AG04450 (cell line): ENCODE measurements around the gene RFPL1. TPM values are rescaled to one million over a fixed set of nuclear protein-coding genes. Genes with fewer than 3 reads are reported as not detected.

Experiments used
- CTCF ChIA-PET: fragments of 300-600, 350-600 bp; formaldehyde crosslinking; extraction: SDS; loops from one replicate; lab custom pipeline; 2022; ENCODE audit warnings: antibody characterized with exemption, inconsistent platforms; lab: Charles Lee
- POLR2A ChIA-PET: fragments of 350-600 bp; formaldehyde crosslinking; extraction: SDS; loops from one replicate; lab custom pipeline; 2021; ENCODE audit warnings: antibody characterized with exemption, inconsistent platforms; lab: Yijun Ruan, JAX
- DNase-seq: peaks from one replicate; pipeline ENCODE4 v3.0.0-alpha.2; 2011; ENCODE audit warnings: low read depth, low spot score
- H3K27ac ChIP-seq: one replicate; pipeline ENCODE4 v1.5.1; 2012; ENCODE audit warnings: low read depth, low read length, control low read depth
- H3K27me3 ChIP-seq: one replicate; pipeline ENCODE4 v1.6.0; 2012; ENCODE audit warnings: low read length; ENCODE audit not compliant: control insufficient read depth, insufficient read depth
- H3K4me3 ChIP-seq: 2 replicates; pipeline ENCODE4 v1.5.1; 2011; ENCODE audit warnings: mild to moderate bottlenecking, low read depth, low read length, control low read depth
- H3K9me3 ChIP-seq: 2 replicates; pipeline ENCODE4 v1.5.1; 2012; ENCODE audit warnings: low read length; ENCODE audit not compliant: control insufficient read depth, insufficient read depth
- polyA plus RNA-seq: library from polyadenylated mRNA; depleted of rRNA; stranded (reverse); fragments of >200 nt; gene quantifications from 2 replicates; pipeline ENCODE4 v1.2.3, GENCODE V29; 2011
- TF ChIP-seq, protein P1 (sequence below): IDR thresholded peaks from 2 replicates; pipeline ENCODE4 v1.5.1; 2011; ENCODE audit warnings: low read depth, low read length, control low read depth, inconsistent platforms

The RFPL1 gene
- polyA plus RNA-seq, 1 experiment = not detected

DNA sequence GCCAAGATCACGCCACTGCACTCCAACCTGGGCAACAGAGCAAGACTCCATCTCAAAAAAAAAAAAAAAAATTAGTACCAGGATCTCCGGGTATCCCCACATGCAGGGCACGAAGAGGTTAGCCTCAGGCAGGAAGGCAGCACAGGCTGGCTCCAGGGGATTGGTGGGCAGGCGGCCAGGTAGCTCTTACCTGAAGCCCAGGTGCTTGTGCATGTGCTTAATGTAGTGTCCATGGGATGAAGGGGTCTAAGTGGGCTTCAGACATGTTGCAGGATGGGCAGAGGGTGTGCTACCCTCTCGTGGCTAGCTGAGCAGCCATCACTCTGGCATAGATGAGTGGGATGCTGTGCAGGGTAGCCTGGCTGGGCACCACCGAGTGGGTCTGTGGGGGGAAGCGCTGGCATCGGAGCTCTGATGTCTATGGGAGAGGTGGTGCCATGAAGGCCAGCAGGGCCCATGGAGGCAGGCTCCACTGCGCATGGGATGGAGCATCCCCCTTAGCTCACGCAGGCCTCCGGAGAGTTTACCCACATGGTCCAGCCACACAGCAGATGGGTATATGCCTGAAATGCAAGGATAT lies 11.0 kb downstream of the RFPL1 start:
- TF ChIP-seq, protein P1, sequence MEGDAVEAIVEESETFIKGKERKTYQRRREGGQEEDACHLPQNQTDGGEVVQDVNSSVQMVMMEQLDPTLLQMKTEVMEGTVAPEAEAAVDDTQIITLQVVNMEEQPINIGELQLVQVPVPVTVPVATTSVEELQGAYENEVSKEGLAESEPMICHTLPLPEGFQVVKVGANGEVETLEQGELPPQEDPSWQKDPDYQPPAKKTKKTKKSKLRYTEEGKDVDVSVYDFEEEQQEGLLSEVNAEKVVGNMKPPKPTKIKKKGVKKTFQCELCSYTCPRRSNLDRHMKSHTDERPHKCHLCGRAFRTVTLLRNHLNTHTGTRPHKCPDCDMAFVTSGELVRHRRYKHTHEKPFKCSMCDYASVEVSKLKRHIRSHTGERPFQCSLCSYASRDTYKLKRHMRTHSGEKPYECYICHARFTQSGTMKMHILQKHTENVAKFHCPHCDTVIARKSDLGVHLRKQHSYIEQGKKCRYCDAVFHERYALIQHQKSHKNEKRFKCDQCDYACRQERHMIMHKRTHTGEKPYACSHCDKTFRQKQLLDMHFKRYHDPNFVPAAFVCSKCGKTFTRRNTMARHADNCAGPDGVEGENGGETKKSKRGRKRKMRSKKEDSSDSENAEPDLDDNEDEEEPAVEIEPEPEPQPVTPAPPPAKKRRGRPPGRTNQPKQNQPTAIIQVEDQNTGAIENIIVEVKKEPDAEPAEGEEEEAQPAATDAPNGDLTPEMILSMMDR = no peak
- Histone ChIP-seq H3K27ac (no peak overlapping the region), H3K27me3 (peaks cover 4% of the 10 kb centered on the region), H3K4me3 (no peak overlapping the region), H3K9me3 (no peaks in the 10 kb centered on the region)
- no peak for DNase-seq
- POLR2A ChIA-PET = no interaction called here
- CTCF ChIA-PET = no interaction called here

DNA sequence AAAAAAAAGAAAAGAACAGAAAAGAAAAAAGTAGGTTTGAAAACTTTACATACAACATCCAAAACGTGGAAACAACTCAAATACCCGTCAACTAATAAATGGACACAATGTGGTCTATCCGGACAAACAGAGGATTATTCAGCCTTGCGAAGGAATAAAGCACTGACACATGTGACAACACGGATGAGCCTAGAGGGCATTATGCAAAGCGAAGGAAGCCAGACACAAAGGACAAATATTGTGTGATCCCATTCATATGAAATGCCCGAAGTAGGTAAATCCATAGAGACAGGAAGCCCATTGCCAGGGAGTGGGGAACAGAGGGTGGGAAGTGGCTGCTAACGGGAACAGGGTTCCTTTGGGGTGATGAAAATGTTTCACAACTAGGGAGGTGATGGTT lies 11.8 kb downstream of the RFPL1 start:
- no peak for DNase-seq
- Histone ChIP-seq H3K4me3 (no peak overlapping the region), H3K9me3 (no peaks in the 10 kb centered on the region), H3K27ac (no peak overlapping the region), H3K27me3 (peaks cover 3% of the 10 kb centered on the region)
- TF ChIP-seq, protein P1 = no peak
- POLR2A ChIA-PET = no interaction called here
- CTCF ChIA-PET = no interaction called here

DNA sequence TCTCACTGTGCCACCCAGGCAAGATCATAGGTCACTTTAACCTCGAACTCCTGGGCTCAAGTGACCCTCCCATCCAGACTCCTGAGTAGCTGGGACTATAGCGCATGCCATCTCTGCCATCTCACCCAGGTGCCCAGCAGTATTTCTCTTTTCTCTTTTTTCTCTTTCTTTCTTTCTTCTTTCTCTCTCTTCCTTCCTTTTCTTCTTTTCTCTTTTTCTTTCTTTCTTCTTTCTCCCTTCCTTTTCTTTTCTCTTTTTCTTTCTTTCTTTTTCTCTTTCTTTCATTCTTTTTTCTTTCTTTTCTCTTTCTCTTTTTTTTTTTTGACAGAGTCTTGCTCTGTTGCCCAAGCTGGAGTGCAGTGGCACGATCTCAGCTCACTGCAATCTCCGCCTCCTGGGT lies 13.5 kb downstream of the RFPL1 start:
- ChIA-PET CTCF (no interaction called here), POLR2A (no interaction called here)
- TF ChIP-seq, protein P1 = no peak
- peaks cover 4% of the 10 kb centered on the region for H3K27me3 ChIP-seq
- DNase-seq = no peak
- H3K27ac ChIP-seq = no peak overlapping the region
- no peak overlapping the region for H3K4me3 ChIP-seq
- no peaks in the 10 kb centered on the region for H3K9me3 ChIP-seq

DNA sequence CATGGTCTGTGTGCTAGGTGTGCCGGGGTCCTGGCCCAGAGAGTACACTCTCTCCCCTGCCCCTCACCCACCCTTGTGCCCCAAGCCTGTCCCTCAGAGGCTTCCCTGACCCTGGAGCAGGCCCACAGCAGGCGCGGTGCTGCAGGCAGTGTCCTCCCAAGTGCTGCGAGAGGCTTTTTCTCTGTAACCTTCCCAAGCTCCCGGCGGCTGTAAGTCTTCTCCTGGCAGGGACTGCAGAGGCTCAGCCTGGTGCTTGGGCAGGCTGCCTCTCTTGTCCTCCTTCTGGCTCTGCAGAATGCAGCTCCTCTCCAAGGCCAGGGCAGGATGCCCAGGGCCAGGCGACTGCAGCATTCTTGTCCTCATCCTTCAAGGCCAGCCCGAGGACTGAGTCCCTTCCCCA lies 15.9 kb downstream of the RFPL1 start:
- ChIA-PET CTCF (interaction anchor here (1.5 kb wide), 1 partner anchor 17 kb away, joined by 4 read pairs; no protein-coding TSS in a partner anchor), POLR2A (no interaction called here)
- Histone ChIP-seq H3K27ac (no peak overlapping the region), H3K4me3 (no peak overlapping the region), H3K9me3 (no peaks in the 10 kb centered on the region), H3K27me3 (peaks cover 4% of the 10 kb centered on the region)
- TF ChIP-seq, protein P1 = no peak
- no peak for DNase-seq

DNA sequence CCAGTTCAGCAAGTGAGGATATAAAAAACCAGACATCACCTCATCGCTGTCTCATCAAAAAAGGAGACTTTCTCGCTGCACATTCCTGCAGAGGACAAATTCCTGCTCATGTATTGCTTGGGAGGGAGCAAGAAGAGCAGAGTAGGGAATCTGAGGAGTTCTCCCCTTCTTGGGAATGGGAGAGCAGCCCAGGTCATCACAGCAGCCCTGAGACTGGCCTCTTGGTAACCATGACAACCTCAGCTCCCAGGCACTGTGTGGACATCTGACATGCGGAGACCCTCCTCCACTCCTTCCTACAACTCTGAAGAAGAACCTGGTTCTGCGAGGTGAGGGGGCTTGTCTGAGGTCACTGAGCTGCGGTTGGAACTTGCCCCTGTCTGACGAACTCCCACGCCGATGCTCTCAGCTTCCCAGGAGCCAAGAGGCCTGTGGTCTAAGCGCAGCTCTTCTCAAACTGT lies 17.9 kb downstream of the RFPL1 start:
- H3K27ac ChIP-seq = no peak overlapping the region
- peaks cover 4% of the 10 kb centered on the region for H3K27me3 ChIP-seq
- TF ChIP-seq, protein P1 = no peak
- no peak overlapping the region for H3K4me3 ChIP-seq
- ChIA-PET CTCF (no interaction called here), POLR2A (no interaction called here)
- H3K9me3 ChIP-seq = no peaks in the 10 kb centered on the region
- no peak for DNase-seq
